ENCODE results near the gene HMGCLL1. TPM values are rescaled to one million over a fixed set of nuclear protein-coding genes. Genes with fewer than 3 reads are reported as not detected.

Gene HMGCLL1
- total and polyA plus RNA-seq, 2 donors (not counting 1 experiment from before 2014, with no cell fraction given): 0.05 to 0.83 TPM

GRCh38 chr6:55512904-55513303 is 66.1 kb downstream of the HMGCLL1 start:
- no peak overlapping the region for H3K4me2 ChIP-seq (ENCODE audit: extremely low read depth, insufficient read depth, low read length)
- no peak for DNase-seq (ENCODE audit: low read depth in 2 of 2)
- H3K27ac ChIP-seq (ENCODE audit: insufficient read depth, low read length): no peak overlapping the region
- no peaks in the 10 kb centered on the region for H4K20me1 ChIP-seq (ENCODE audit: control insufficient read depth, extremely low read depth, insufficient read depth, low read length)
- H3K79me2 ChIP-seq (ENCODE audit: control insufficient read depth, insufficient read depth, low read length): no peaks in the 10 kb centered on the region
- H3K27me3 ChIP-seq (ENCODE audit: control insufficient read depth, insufficient read depth, low read length): no peaks in the 10 kb centered on the region
- no peak overlapping the region for H2AFZ ChIP-seq (ENCODE audit: low read length)
- no peaks in the 10 kb centered on the region for H3K36me3 ChIP-seq (ENCODE audit: control insufficient read depth, insufficient read depth, low read length)
- TF ChIP-seq CTCF (conservative IDR thresholded peaks at IDR 0.05 in 1 of 2, IDR thresholded peaks at IDR 0.05 in 1 of 2; ENCODE audit: low read depth in 1 of 2, low read length in 2 of 2) (no peak), EZH2 (IDR thresholded peaks at IDR 0.05; ENCODE audit: low read length, missing control alignments) (no peak)
- H3K9ac ChIP-seq (ENCODE audit: insufficient read depth, low read length): no peak overlapping the region
- H3K9me3 ChIP-seq (ENCODE audit: control insufficient read depth, insufficient read depth, low read depth, low read length): no peaks in the 10 kb centered on the region
- no peak overlapping the region for H3K4me3 ChIP-seq (replicated peaks in 1 of 4; ENCODE audit: control extremely low read depth in 1 of 4, insufficient read depth in 1 of 4, low read depth in 3 of 4, low read length in 4 of 4)
- no peaks in the 10 kb centered on the region for H3K4me1 ChIP-seq (ENCODE audit: control insufficient read depth, extremely low read depth, insufficient read depth, low read length)

GRCh38 chr6:55511122-55511800 is 67.7 kb downstream of the HMGCLL1 start:
- no peak for DNase-seq (ENCODE audit: low read depth in 2 of 2)
- no peaks in the 10 kb centered on the region for H3K36me3 ChIP-seq (ENCODE audit: control insufficient read depth, insufficient read depth, low read length)

GRCh38 chr6:55499591-55499990 is 79.4 kb downstream of the HMGCLL1 start:
- H3K4me3 ChIP-seq (replicated peaks in 1 of 4; ENCODE audit: control extremely low read depth in 1 of 4, insufficient read depth in 1 of 4, low read depth in 3 of 4, low read length in 4 of 4): no peak overlapping the region

More at GRCh38 chr6:55511122-55511800, 67.7 kb downstream of the HMGCLL1 start:
- Histone ChIP-seq H3K27me3 (ENCODE audit: control insufficient read depth, insufficient read depth, low read length) (no peaks in the 10 kb centered on the region), H3K79me2 (ENCODE audit: control insufficient read depth, insufficient read depth, low read length) (no peaks in the 10 kb centered on the region), H4K20me1 (ENCODE audit: control insufficient read depth, extremely low read depth, insufficient read depth, low read length) (no peaks in the 10 kb centered on the region), H3K4me1 (ENCODE audit: control insufficient read depth, extremely low read depth, insufficient read depth, low read length) (no peaks in the 10 kb centered on the region), H3K9ac (ENCODE audit: insufficient read depth, low read length) (no peak overlapping the region), H3K27ac (ENCODE audit: insufficient read depth, low read length) (no peak overlapping the region), H2AFZ (ENCODE audit: low read length) (no peak overlapping the region), H3K4me2 (ENCODE audit: extremely low read depth, insufficient read depth, low read length) (no peak overlapping the region), H3K4me3 (replicated peaks in 1 of 4; ENCODE audit: control extremely low read depth in 1 of 4, insufficient read depth in 1 of 4, low read depth in 3 of 4, low read length in 4 of 4) (no peak overlapping the region), H3K9me3 (ENCODE audit: control insufficient read depth, insufficient read depth, low read depth, low read length) (no peaks in the 10 kb centered on the region)
- TF ChIP-seq CTCF (conservative IDR thresholded peaks at IDR 0.05 in 1 of 2, IDR thresholded peaks at IDR 0.05 in 1 of 2; ENCODE audit: low read depth in 1 of 2, low read length in 2 of 2) (no peak), EZH2 (IDR thresholded peaks at IDR 0.05; ENCODE audit: low read length, missing control alignments) (no peak)

More at GRCh38 chr6:55499591-55499990, 79.4 kb downstream of the HMGCLL1 start:
- Histone ChIP-seq H3K9me3 (ENCODE audit: control insufficient read depth, insufficient read depth, low read depth, low read length) (no peaks in the 10 kb centered on the region), H3K4me2 (ENCODE audit: extremely low read depth, insufficient read depth, low read length) (no peak overlapping the region), H3K79me2 (ENCODE audit: control insufficient read depth, insufficient read depth, low read length) (no peaks in the 10 kb centered on the region), H3K27me3 (ENCODE audit: control insufficient read depth, insufficient read depth, low read length) (no peaks in the 10 kb centered on the region), H3K4me1 (ENCODE audit: control insufficient read depth, extremely low read depth, insufficient read depth, low read length) (no peaks in the 10 kb centered on the region), H2AFZ (ENCODE audit: low read length) (no peak overlapping the region), H3K27ac (ENCODE audit: insufficient read depth, low read length) (no peak overlapping the region), H3K36me3 (ENCODE audit: control insufficient read depth, insufficient read depth, low read length) (no peaks in the 10 kb centered on the region), H4K20me1 (ENCODE audit: control insufficient read depth, extremely low read depth, insufficient read depth, low read length) (no peaks in the 10 kb centered on the region), H3K9ac (ENCODE audit: insufficient read depth, low read length) (no peak overlapping the region)
- no peak for TF ChIP-seq EZH2 (IDR thresholded peaks at IDR 0.05; ENCODE audit: low read length, missing control alignments)
- TF ChIP-seq CTCF (conservative IDR thresholded peaks at IDR 0.05 in 1 of 2, IDR thresholded peaks at IDR 0.05 in 1 of 2; ENCODE audit: low read depth in 1 of 2, low read length in 2 of 2): no peak
- DNase-seq (ENCODE audit: low read depth in 2 of 2): no peak

Data from fibroblast of lung (primary cell).